ENCODE results near the gene CYTL1. TPM values are rescaled to one million over a fixed set of nuclear protein-coding genes. Genes with fewer than 3 reads are reported as not detected.

CYTL1 gene
- polyA plus RNA-seq, 1 donor (not counting 4 experiments of a cell fraction or from before 2014, with no cell fraction given), result 0.30 TPM

DNA sequence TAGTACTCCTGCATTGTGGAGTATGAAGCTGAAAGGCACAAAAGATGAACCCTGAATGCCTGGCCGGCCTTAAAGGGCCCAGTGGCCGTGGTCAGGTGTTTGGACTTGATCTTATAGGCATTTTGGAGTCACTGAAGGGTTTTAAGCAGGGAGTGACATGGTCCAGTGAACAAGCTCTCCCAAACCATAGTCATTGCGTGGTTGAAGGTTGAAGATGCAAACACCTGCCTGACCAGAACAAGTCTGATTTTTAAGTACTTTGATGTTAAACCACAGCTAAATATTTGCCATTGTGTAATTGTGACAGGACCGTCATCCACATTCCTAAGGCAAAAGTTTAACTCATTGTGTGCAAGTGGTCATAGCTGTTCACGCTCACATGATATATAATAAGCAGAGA, 35.3 kb upstream of the CYTL1 start:
- Histone ChIP-seq H2AFZ (ENCODE audit: control insufficient read depth, low read length) (no peak overlapping the region), H3K9me1 (ENCODE audit: control insufficient read depth, extremely low read depth, insufficient read depth, low read length) (no peaks in the 10 kb centered on the region), H3K9ac (ENCODE audit: control insufficient read depth, extremely low read depth, insufficient read depth, low read length) (no peak overlapping the region), H3K4me3 (ENCODE audit: control insufficient read depth in 2 of 3, extremely low read depth in 1 of 3, insufficient read depth in 2 of 3, low read depth in 1 of 3, low read length in 3 of 3) (no peak overlapping the region), H3K4me2 (ENCODE audit: control insufficient read depth, extremely low read depth, insufficient read depth, low read depth, low read length) (no peak overlapping the region), H3K4me1 (ENCODE audit: control insufficient read depth, extremely low read depth, insufficient read depth, low read length) (peaks cover 14% of the 10 kb centered on the region), H3K36me3 (ENCODE audit: control insufficient read depth in 2 of 2, extremely low read depth in 1 of 2, insufficient read depth in 2 of 2, low read length in 2 of 2) (no peaks in the 10 kb centered on the region), H3K27ac (ENCODE audit: control insufficient read depth, insufficient read depth, low read length) (no peak overlapping the region), H3K27me3 (ENCODE audit: control insufficient read depth, extremely low read depth, insufficient read depth, low read length) (no peaks in the 10 kb centered on the region), H4K20me1 (ENCODE audit: control insufficient read depth, extremely low read depth, insufficient read depth, low read length) (no peaks in the 10 kb centered on the region), H3K79me2 (ENCODE audit: control insufficient read depth, insufficient read depth, low read length) (no peaks in the 10 kb centered on the region), H3K9me3 (ENCODE audit: control insufficient read depth, low read depth, low read length) (no peaks in the 10 kb centered on the region)
- DNase-seq (ENCODE audit: low read depth, low spot score), result no peak
- FAIRE-seq, result no peak
- no peak for TF ChIP-seq EZH2 (IDR thresholded peaks at IDR 0.05; ENCODE audit: low read length)
- TF ChIP-seq, protein P1, sequence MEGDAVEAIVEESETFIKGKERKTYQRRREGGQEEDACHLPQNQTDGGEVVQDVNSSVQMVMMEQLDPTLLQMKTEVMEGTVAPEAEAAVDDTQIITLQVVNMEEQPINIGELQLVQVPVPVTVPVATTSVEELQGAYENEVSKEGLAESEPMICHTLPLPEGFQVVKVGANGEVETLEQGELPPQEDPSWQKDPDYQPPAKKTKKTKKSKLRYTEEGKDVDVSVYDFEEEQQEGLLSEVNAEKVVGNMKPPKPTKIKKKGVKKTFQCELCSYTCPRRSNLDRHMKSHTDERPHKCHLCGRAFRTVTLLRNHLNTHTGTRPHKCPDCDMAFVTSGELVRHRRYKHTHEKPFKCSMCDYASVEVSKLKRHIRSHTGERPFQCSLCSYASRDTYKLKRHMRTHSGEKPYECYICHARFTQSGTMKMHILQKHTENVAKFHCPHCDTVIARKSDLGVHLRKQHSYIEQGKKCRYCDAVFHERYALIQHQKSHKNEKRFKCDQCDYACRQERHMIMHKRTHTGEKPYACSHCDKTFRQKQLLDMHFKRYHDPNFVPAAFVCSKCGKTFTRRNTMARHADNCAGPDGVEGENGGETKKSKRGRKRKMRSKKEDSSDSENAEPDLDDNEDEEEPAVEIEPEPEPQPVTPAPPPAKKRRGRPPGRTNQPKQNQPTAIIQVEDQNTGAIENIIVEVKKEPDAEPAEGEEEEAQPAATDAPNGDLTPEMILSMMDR (optimal IDR thresholded peaks at IDR 0.05 in 1 of 3, IDR thresholded peaks at IDR 0.05 in 1 of 3, conservative IDR thresholded peaks at IDR 0.05 in 1 of 3; ENCODE audit: extremely low read depth in 1 of 3, insufficient read depth in 2 of 3, low read length in 3 of 3), result no peak
- dilution Hi-C loops (cut with MboI; ENCODE audit: extremely low pct_ligation_motif_present, low sequenced_read_pairs), result no loop called here

DNA sequence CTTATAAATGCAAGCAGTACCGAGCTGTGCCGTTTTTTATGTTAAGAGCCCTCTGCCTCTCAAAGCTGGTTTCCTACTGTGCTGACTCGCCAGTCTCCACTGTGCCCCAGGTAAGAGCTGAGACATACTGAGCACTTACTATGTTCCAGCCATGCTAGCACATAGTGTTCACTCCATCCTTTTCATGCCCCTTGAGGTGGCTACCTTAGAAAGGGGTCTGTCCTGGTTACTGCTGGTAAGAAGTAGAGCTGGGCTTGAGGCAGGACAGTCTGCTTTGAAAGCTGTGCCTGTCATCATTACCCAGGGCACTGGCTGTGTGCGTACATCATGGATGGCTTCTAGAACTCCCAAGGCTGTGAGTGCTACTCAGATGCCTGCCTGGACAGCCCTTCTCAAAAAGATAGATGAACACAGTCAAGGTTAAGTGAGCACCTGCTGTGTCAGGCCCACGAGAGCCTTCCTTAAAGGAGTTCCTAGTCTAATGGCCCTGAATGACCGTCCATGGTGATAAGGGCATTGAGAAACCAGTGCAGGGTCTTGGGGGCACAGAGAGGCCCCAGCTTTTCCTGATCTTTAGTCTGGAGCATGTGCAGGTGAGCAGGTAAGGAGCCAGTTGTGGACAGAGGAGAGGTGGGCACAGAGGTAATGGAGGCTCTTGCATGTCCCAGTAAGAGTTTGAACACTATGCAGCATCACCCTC, 33.6 kb upstream of the CYTL1 start:
- H3K79me2 ChIP-seq (ENCODE audit: control insufficient read depth, insufficient read depth, low read length), result no peaks in the 10 kb centered on the region
- H3K36me3 ChIP-seq (ENCODE audit: control insufficient read depth in 2 of 2, extremely low read depth in 1 of 2, insufficient read depth in 2 of 2, low read length in 2 of 2), result no peaks in the 10 kb centered on the region
- peak overlapping the region; percentile 99 for H3K4me2 ChIP-seq (ENCODE audit: control insufficient read depth, extremely low read depth, insufficient read depth, low read depth, low read length)
- no peaks in the 10 kb centered on the region for H3K9me1 ChIP-seq (ENCODE audit: control insufficient read depth, extremely low read depth, insufficient read depth, low read length)
- DNase-seq (ENCODE audit: low read depth, low spot score), result no peak
- TF ChIP-seq EZH2 (IDR thresholded peaks at IDR 0.05; ENCODE audit: low read length), result no peak
- TF ChIP-seq, protein P1 (optimal IDR thresholded peaks at IDR 0.05 in 1 of 3, IDR thresholded peaks at IDR 0.05 in 1 of 3, conservative IDR thresholded peaks at IDR 0.05 in 1 of 3; ENCODE audit: extremely low read depth in 1 of 3, insufficient read depth in 2 of 3, low read length in 3 of 3), result no peak
- no peaks in the 10 kb centered on the region for H4K20me1 ChIP-seq (ENCODE audit: control insufficient read depth, extremely low read depth, insufficient read depth, low read length)
- no peak overlapping the region for H2AFZ ChIP-seq (ENCODE audit: control insufficient read depth, low read length)
- H3K9ac ChIP-seq (ENCODE audit: control insufficient read depth, extremely low read depth, insufficient read depth, low read length), result no peak overlapping the region
- peaks cover 14% of the 10 kb centered on the region for H3K4me1 ChIP-seq (ENCODE audit: control insufficient read depth, extremely low read depth, insufficient read depth, low read length)
- H3K9me3 ChIP-seq (ENCODE audit: control insufficient read depth, low read depth, low read length), result no peaks in the 10 kb centered on the region
- H3K27me3 ChIP-seq (ENCODE audit: control insufficient read depth, extremely low read depth, insufficient read depth, low read length), result no peaks in the 10 kb centered on the region
- peak; percentile 82 for FAIRE-seq
- no peak overlapping the region for H3K27ac ChIP-seq (ENCODE audit: control insufficient read depth, insufficient read depth, low read length)
- H3K4me3 ChIP-seq (ENCODE audit: control insufficient read depth in 2 of 3, extremely low read depth in 1 of 3, insufficient read depth in 2 of 3, low read depth in 1 of 3, low read length in 3 of 3), result no peak overlapping the region
- dilution Hi-C loops (cut with MboI; ENCODE audit: extremely low pct_ligation_motif_present, low sequenced_read_pairs), result no loop called here
